Activated CD8-positive, alpha-beta T cell treated with anti-CD3 and anti-CD28 coated beads for 36 hours (primary cell): ENCODE data around the gene PALM2AKAP2. TPM values are rescaled to one million over a fixed set of nuclear protein-coding genes. Genes with fewer than 3 reads are reported as not detected.

Experiments
- ATAC-seq: fragments of 200-7000 bp; cut with Tn5 transposase; one replicate; pipeline ENCODE4 v1.10.0; 2021; ENCODE audit warnings: mild to moderate bottlenecking, moderate library complexity
- CTCF ChIA-PET: fragments of 350-600 bp; sonication (Branson Sonifier 250); formaldehyde crosslinking; loops from one replicate; lab custom pipeline; 2021; ENCODE audit warnings: antibody characterized with exemption; lab: Charles Lee
- POLR2A ChIA-PET: fragments of 350-600 bp; sonication (Branson Sonifier 250); formaldehyde crosslinking; loops from one replicate; lab custom pipeline; 2021; ENCODE audit warnings: antibody characterized with exemption; lab: Charles Lee
- DNase-seq: peaks from one replicate; pipeline ENCODE4 v3.0.0-alpha.2; 2020
- H3K27ac Mint-ChIP-seq: one replicate; pipeline ENCODE4 v1.8.0; 2021; ENCODE audit warnings: mild to moderate bottlenecking, mixed read lengths
- H3K27me3 Mint-ChIP-seq: one replicate; pipeline ENCODE4 v1.8.0; 2021; ENCODE audit warnings: mixed read lengths
- H3K36me3 Mint-ChIP-seq: one replicate; pipeline ENCODE4 v1.8.0; 2021; ENCODE audit warnings: low read depth, mixed read lengths
- H3K4me1 Mint-ChIP-seq: one replicate; pipeline ENCODE4 v1.8.0; 2021; ENCODE audit warnings: low read depth, mixed read lengths
- H3K4me3 Mint-ChIP-seq: one replicate; pipeline ENCODE4 v1.8.0; 2021; ENCODE audit warnings: mild to moderate bottlenecking, moderate library complexity, mixed read lengths
- H3K9me3 Mint-ChIP-seq: one replicate; pipeline ENCODE4 v1.8.0; 2021; ENCODE audit warnings: mixed read lengths
- intact Hi-C: fragments of 100-400 bp; cut with micrococcal nuclease; formaldehyde crosslinking; loops from one replicate; pipeline ENCODE4 v1.10.0; 2022
- total RNA-seq, 2 experiments: library from RNA; stranded (reverse); gene quantifications; one replicate each; pipeline ENCODE4 v1.2.3, GENCODE V29; 2021
- TF ChIP-seq, protein P1 (sequence below): fragments of 200-600 bp; IDR thresholded peaks from one replicate; pipeline ENCODE4 v1.8.0; 2022; ENCODE audit warnings: antibody characterized with exemption, mild to moderate bottlenecking

PALM2AKAP2 gene
- total RNA-seq, 2 experiments from 2014 or later = not detected

DNA sequence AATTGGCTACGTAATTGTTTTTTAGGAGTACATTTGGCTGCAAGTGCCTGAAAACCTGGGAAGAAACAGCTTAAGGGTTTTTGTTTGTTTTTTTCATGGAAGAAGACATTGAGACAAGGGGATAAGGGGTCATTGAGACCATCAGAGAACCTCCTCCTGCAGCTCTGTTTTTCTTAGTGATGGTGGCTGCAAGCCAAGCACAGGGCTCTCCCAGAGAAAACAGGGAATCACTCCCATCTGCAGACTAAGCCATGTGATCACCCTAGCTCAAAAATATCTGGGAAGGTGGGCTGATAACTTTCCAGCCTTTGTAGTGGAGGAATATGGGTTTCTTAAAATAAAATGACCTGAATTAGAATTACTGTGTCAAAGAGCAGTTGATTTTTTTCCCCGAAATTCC lies 25.1 kb downstream of the PALM2AKAP2 start:
- Mint-ChIP-seq H3K27me3 (peaks cover 3% of the 10 kb centered on the region), H3K27ac (no peak overlapping the region), H3K9me3 (peaks cover 6% of the 10 kb centered on the region), H3K36me3 (no peaks in the 10 kb centered on the region), H3K4me1 (no peaks in the 10 kb centered on the region), H3K4me3 (no peak overlapping the region)
- ChIA-PET POLR2A (no interaction called here), CTCF (interaction anchor here (0.8 kb wide), 1 partner anchor 414 kb away, joined by 3 read pairs; no protein-coding TSS in a partner anchor)
- no peak for ATAC-seq
- intact Hi-C loops = no loop called here
- no peak for DNase-seq
- TF ChIP-seq, protein P1, sequence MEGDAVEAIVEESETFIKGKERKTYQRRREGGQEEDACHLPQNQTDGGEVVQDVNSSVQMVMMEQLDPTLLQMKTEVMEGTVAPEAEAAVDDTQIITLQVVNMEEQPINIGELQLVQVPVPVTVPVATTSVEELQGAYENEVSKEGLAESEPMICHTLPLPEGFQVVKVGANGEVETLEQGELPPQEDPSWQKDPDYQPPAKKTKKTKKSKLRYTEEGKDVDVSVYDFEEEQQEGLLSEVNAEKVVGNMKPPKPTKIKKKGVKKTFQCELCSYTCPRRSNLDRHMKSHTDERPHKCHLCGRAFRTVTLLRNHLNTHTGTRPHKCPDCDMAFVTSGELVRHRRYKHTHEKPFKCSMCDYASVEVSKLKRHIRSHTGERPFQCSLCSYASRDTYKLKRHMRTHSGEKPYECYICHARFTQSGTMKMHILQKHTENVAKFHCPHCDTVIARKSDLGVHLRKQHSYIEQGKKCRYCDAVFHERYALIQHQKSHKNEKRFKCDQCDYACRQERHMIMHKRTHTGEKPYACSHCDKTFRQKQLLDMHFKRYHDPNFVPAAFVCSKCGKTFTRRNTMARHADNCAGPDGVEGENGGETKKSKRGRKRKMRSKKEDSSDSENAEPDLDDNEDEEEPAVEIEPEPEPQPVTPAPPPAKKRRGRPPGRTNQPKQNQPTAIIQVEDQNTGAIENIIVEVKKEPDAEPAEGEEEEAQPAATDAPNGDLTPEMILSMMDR = no peak

DNA sequence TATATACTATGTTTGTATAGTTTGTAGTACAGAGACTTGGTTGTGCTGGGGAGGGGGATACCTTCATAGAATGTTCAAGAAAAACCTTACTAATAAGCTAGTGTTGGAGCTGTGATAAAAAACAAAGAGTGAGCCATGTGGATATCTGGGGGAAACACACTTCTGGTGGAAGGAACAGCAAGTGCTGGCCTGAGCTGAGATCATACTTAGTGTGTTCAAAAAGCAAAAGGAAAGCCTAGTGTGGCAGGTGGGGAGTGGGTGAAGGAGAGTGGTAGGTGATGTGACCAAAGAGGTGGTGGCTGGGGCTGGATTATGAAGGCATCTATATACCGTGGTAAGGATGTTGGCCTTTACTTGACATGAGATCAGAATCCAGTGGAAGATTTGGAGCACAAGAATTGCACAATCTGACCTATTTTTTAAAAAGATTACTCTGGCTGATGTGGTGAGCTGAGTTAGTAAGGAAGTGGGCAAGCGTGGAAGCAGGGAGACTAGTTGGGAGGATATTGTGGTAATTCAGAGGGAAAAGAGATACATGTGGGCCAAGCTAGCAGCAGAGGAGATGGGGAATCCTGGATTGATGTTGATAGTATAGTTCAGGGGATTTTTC lies 26.6 kb downstream of the PALM2AKAP2 start:
- TF ChIP-seq, protein P1 = no peak
- DNase-seq (no peak), ATAC-seq (no peak)
- Mint-ChIP-seq H3K4me1 (no peaks in the 10 kb centered on the region), H3K27ac (no peak overlapping the region), H3K9me3 (peaks cover 6% of the 10 kb centered on the region), H3K36me3 (no peaks in the 10 kb centered on the region), H3K4me3 (no peak overlapping the region), H3K27me3 (peaks cover 10% of the 10 kb centered on the region)
- CTCF ChIA-PET = interaction anchor here (1.3 kb wide), 1 partner anchor 11 kb away, joined by 4 read pairs; no protein-coding TSS in a partner anchor
- intact Hi-C loops = no loop called here
- POLR2A ChIA-PET = no interaction called here

DNA sequence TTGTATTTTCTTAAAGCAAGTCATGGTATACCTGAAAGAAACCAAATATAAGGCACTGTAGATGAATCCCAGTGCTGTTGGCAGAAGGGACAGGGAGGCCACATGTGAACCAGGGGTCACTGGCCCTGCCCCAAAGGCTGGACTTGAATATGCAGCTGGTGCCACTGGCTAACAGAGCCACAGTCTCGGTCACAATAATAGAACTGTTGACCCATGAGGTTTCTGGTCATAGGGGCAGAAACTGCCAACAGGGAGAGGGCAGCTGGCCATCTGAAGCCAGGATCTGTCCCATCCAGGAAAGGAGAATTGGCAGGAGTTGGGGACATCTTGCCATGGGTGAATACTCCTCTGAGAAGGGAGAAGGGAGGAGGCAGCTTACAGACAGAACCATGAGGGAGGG lies 31.9 kb downstream of the PALM2AKAP2 start:
- no peaks in the 10 kb centered on the region for H3K36me3 Mint-ChIP-seq
- intact Hi-C loops = loop anchor here (10.0 kb wide), 1 partner anchor 237 kb away; no protein-coding TSS in a partner anchor
- DNase-seq = no peak
- peaks cover 6% of the 10 kb centered on the region for H3K9me3 Mint-ChIP-seq
- no peak overlapping the region for H3K4me3 Mint-ChIP-seq
- TF ChIP-seq, protein P1 = no peak
- POLR2A ChIA-PET = no interaction called here
- no peak overlapping the region for H3K27ac Mint-ChIP-seq
- CTCF ChIA-PET = no interaction called here
- H3K4me1 Mint-ChIP-seq = no peaks in the 10 kb centered on the region
- H3K27me3 Mint-ChIP-seq = peaks cover 9% of the 10 kb centered on the region
- ATAC-seq = no peak

DNA sequence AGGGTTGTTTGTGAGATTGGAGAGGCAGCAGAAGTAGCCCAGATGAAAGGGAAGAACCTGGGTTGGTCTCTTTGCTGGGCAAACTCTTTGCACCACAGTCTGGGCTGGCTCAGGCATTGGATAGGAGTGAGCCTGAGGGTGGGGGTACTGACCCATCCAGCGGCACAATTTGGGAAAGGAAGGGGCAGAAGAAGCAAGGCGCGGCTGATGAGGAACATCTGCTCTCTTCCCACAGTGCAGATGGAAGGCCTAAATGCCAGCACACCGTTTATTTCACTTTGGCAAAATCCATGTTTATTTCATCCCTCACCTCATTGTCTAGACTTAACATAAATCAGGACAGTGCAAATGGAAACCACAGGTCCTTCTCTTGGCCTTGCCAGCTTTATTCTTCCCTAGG lies 32.3 kb downstream of the PALM2AKAP2 start:
- POLR2A ChIA-PET = no interaction called here
- Mint-ChIP-seq H3K27me3 (peaks cover 9% of the 10 kb centered on the region), H3K4me1 (no peaks in the 10 kb centered on the region), H3K4me3 (no peak overlapping the region), H3K27ac (no peak overlapping the region), H3K36me3 (no peaks in the 10 kb centered on the region), H3K9me3 (peaks cover 6% of the 10 kb centered on the region)
- intact Hi-C loops = loop anchor here (10.0 kb wide), 1 partner anchor 238 kb away; no protein-coding TSS in a partner anchor
- DNase-seq (no peak), ATAC-seq (no peak)
- TF ChIP-seq, protein P1 = no peak
- CTCF ChIA-PET = no interaction called here

DNA sequence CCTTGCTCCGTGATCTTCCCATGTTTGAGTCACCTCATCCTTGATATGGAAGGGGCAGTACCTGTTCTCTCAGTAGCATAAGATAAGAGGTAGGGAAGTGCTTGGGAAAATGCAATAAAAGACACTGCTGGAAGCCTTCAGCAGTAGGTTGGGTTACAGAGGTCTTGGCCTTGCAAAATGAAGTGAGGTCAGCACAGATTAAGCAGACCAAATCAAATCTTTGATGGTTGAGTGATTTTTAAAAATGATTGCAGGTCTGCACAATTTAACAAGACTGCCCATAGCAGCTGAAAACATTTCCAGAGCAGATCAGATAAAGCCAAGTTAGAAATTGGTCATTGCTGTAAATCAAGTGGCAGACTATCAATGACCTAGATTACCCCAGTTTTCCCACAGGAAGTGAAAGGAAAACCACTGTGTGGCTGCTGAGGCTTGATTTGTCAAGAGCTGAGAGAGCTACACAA lies 32.9 kb downstream of the PALM2AKAP2 start:
- no peaks in the 10 kb centered on the region for H3K36me3 Mint-ChIP-seq
- H3K27ac Mint-ChIP-seq = no peak overlapping the region
- H3K27me3 Mint-ChIP-seq = peaks cover 11% of the 10 kb centered on the region
- ATAC-seq = no peak
- H3K9me3 Mint-ChIP-seq = peaks cover 5% of the 10 kb centered on the region
- TF ChIP-seq, protein P1 = no peak
- intact Hi-C loops = loop anchor here (10.0 kb wide), 1 partner anchor 238 kb away; no protein-coding TSS in a partner anchor
- DNase-seq = no peak
- no peak overlapping the region for H3K4me3 Mint-ChIP-seq
- POLR2A ChIA-PET = no interaction called here
- CTCF ChIA-PET = no interaction called here
- no peaks in the 10 kb centered on the region for H3K4me1 Mint-ChIP-seq
